RWPE1 (cell line): ENCODE data around the gene FOXC2.

Source experiments
- CTCF ChIA-PET: fragments of 350-600 bp; sonication (Branson Sonifier 250); formaldehyde crosslinking; extraction: SDS; loops from one replicate; lab custom pipeline; 2021; lab: Yijun Ruan, JAX
- POLR2A ChIA-PET: fragments of 400-600 bp; formaldehyde crosslinking; extraction: SDS; loops from one replicate; lab custom pipeline; 2020; ENCODE audit warnings: antibody characterized with exemption; ENCODE audit not compliant: low non-redundant PET; lab: Yijun Ruan, JAX
- DNase-seq: peaks from one replicate; pipeline ENCODE4 v3.0.0; 2012; ENCODE audit warnings: low spot score
- H3K27ac ChIP-seq: fragments of 450-650 bp; 2 replicates; pipeline ENCODE4 v1.5.1; 2017
- CTCF ChIP-seq: fragments of 450-650 bp; conservative IDR thresholded peaks from 2 replicates; pipeline ENCODE4 v1.5.1; 2017; ENCODE audit warnings: low read depth, mild to moderate bottlenecking

Gene FOXC2

GRCh38 chr16:86580063-86580790, 13.6 kb downstream of the FOXC2 start:
- DNase-seq: no peak
- TF ChIP-seq CTCF: no peak
- H3K27ac ChIP-seq: peak overlapping the region; percentile 91
- ChIA-PET POLR2A (no interaction called here), CTCF (no interaction called here)

- ChIA-PET CTCF (interaction anchor here (0.7 kb wide), 1 partner anchor 9 kb away, joined by 5 read pairs; no protein-coding TSS in a partner anchor), POLR2A (no interaction called here)
- DNase-seq: no peak
- TF ChIP-seq CTCF: no peak
- no peak overlapping the region for H3K27ac ChIP-seq
Measured at GRCh38 chr16:86580791-86581170, 14.2 kb downstream of the FOXC2 start.

- POLR2A ChIA-PET: no interaction called here
- H3K27ac ChIP-seq: no peak overlapping the region
- DNase-seq: no peak
- CTCF ChIA-PET: interaction anchor here (0.6 to 0.7 kb wide), 2 partner anchors 10 to 833 kb away, joined by 4 to 5 read pairs; no protein-coding TSS in a partner anchor
- TF ChIP-seq CTCF: no peak
Measured at GRCh38 chr16:86581458-86581857, 14.8 kb downstream of the FOXC2 start.

GRCh38 chr16:86584071-86584685, 17.5 kb downstream of the FOXC2 start:
- no peak for DNase-seq
- no peak for TF ChIP-seq CTCF
- CTCF ChIA-PET: no interaction called here
- H3K27ac ChIP-seq: no peak overlapping the region
- POLR2A ChIA-PET: no interaction called here

GRCh38 chr16:86584726-86585721, 18.4 kb downstream of the FOXC2 start:
- no peak for DNase-seq
- H3K27ac ChIP-seq: no peak overlapping the region
- TF ChIP-seq CTCF: no peak
- ChIA-PET POLR2A (no interaction called here), CTCF (no interaction called here)
